Progenitor cell of endocrine pancreas (in vitro differentiated cells): ENCODE results near the gene TNFRSF14. TPM values are rescaled to one million over a fixed set of nuclear protein-coding genes. Genes with fewer than 3 reads are reported as not detected.
A peak's percentile ranks its signal among the peaks of the same experiment; 100 is the strongest.

Experiments used
- DNase-seq: peaks from one replicate; pipeline ENCODE4 v3.0.0; 2021; ENCODE audit warnings: low spot score; ENCODE audit not compliant: unreplicated experiment
- H3K27ac Mint-ChIP-seq: 2 replicates; pipeline ENCODE4 v1.8.0; 2021; ENCODE audit warnings: mild to moderate bottlenecking, moderate library complexity, mixed read lengths
- H3K27me3 Mint-ChIP-seq: 2 replicates; pipeline ENCODE4 v1.8.0; 2021; ENCODE audit warnings: mixed read lengths
- H3K36me3 Mint-ChIP-seq: 2 replicates; pipeline ENCODE4 v1.8.0; 2022; ENCODE audit warnings: mixed read lengths; ENCODE audit not compliant: insufficient read depth
- H3K4me1 Mint-ChIP-seq: 2 replicates; pipeline ENCODE4 v1.8.0; 2021; ENCODE audit warnings: low read depth, mixed read lengths
- H3K4me3 Mint-ChIP-seq: 2 replicates; pipeline ENCODE4 v1.8.0; 2021; ENCODE audit warnings: low read depth, mild to moderate bottlenecking, moderate library complexity, mixed read lengths
- H3K9me3 Mint-ChIP-seq: 2 replicates; pipeline ENCODE4 v1.8.0; 2021; ENCODE audit warnings: low read depth, mixed read lengths
- CTCF ChIP-seq: fragments of 200-600 bp; sonication (generic); IDR thresholded peaks from one replicate; pipeline ENCODE4 v1.5.0; 2021; ENCODE audit warnings: antibody characterized with exemption, mild to moderate bottlenecking; ENCODE audit not compliant: unreplicated experiment
- total RNA-seq: library from RNA; stranded (reverse); gene quantifications from 2 replicates; pipeline ENCODE4 v1.2.1, GENCODE V29; 2021

TNFRSF14 gene
- total RNA-seq, 1 donor from 2014 or later: 0.41 TPM

GRCh38 chr1:2522230-2522629 is 33.9 kb upstream of the TNFRSF14 start:
- Mint-ChIP-seq H3K4me3 (no peak overlapping the region), H3K4me1 (peaks cover 15% of the 10 kb centered on the region), H3K9me3 (no peaks in the 10 kb centered on the region), H3K27ac (no peak overlapping the region), H3K27me3 (peaks cover 5% of the 10 kb centered on the region), H3K36me3 (peaks cover 1% of the 10 kb centered on the region)
- DNase-seq: no peak
- TF ChIP-seq CTCF: no peak

DNA sequence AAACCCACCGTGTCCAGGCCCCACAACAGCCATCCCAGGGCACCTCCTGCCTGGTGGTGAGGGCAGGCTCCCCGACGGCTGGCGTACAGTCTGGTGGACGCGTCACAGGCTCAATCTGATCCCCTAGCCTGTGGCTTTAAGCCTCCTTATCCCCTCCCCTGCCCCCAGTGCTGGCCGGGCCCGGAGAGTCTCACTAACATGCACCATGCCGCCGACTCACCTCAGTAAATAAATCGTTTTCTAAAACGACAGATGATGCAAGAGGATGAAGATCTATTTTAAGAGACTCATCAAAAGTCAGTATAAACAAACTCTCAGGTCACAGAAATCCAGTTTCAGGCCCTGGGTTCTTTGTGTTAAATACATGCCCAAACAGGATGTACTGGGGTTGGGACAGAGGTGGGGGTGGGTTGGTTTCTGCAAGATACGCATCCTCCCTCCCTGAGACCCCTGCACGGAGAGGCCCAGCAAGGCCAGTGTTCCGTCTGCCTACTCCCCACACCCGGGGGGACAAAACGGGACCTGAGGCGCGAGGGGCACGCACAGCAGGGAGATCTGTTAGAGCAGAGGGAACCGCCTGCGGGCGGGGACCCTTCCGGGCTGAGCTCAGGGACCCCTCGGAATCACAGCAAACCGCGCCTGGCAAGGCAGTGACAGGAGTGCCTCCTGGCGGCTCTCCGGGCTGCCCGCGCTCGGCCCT is 32.8 kb upstream of the TNFRSF14 start:
- no peak for TF ChIP-seq CTCF
- H3K4me1 Mint-ChIP-seq: peaks cover 15% of the 10 kb centered on the region
- no peak overlapping the region for H3K27ac Mint-ChIP-seq
- H3K27me3 Mint-ChIP-seq: peaks cover 7% of the 10 kb centered on the region
- no peak overlapping the region for H3K4me3 Mint-ChIP-seq
- no peak for DNase-seq
- peaks cover 1% of the 10 kb centered on the region for H3K36me3 Mint-ChIP-seq
- H3K9me3 Mint-ChIP-seq: no peaks in the 10 kb centered on the region

DNA sequence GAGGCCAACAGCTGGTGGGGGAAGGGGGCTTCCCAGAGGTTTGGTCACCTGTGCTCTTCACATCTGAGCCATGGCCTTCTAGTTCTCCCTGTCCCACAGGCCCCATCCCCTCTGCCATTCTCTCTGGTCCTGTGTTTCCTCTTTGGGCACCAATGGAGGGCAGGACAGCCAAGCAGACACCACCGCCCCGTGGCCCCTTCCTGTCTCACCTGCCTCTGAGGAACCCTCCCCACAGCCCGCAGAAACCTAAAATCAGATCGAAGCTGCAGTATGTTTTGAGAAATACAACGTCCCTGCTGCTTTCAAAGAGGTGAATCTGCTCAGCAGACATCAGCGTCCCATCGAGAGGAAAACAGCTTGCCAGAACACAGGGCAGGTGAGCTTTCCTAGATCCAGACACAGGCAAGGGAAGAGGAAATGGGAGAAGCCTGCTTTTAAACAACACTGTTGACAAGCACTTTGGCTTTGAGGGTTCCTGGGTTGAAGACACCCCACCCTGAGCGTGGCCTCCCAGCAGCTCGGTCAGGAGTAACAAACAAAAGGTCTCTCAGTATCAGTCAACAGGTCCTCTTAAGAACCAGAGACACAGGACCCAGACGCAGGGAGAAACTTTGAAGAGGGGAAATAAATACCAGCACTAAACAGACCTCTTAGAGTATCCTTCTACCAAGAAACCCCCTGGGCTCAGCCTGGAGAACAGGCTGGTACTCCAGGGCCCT is 32.1 kb upstream of the TNFRSF14 start:
- Mint-ChIP-seq H3K4me1 (peaks cover 15% of the 10 kb centered on the region), H3K36me3 (peaks cover 1% of the 10 kb centered on the region), H3K9me3 (no peaks in the 10 kb centered on the region), H3K4me3 (peak overlapping the region; percentile 94), H3K27me3 (peaks cover 13% of the 10 kb centered on the region), H3K27ac (peak overlapping the region; percentile 69)
- DNase-seq: no peak
- TF ChIP-seq CTCF: no peak

- Mint-ChIP-seq H3K36me3 (peaks cover 1% of the 10 kb centered on the region), H3K27me3 (peaks cover 14% of the 10 kb centered on the region), H3K9me3 (no peaks in the 10 kb centered on the region), H3K4me1 (peaks cover 15% of the 10 kb centered on the region), H3K27ac (peak overlapping the region; percentile 78), H3K4me3 (peak overlapping the region; percentile 94)
- no peak for TF ChIP-seq CTCF
- DNase-seq: no peak
Observed at GRCh38 chr1:2525572-2525919, 30.6 kb upstream of the TNFRSF14 start.

DNA sequence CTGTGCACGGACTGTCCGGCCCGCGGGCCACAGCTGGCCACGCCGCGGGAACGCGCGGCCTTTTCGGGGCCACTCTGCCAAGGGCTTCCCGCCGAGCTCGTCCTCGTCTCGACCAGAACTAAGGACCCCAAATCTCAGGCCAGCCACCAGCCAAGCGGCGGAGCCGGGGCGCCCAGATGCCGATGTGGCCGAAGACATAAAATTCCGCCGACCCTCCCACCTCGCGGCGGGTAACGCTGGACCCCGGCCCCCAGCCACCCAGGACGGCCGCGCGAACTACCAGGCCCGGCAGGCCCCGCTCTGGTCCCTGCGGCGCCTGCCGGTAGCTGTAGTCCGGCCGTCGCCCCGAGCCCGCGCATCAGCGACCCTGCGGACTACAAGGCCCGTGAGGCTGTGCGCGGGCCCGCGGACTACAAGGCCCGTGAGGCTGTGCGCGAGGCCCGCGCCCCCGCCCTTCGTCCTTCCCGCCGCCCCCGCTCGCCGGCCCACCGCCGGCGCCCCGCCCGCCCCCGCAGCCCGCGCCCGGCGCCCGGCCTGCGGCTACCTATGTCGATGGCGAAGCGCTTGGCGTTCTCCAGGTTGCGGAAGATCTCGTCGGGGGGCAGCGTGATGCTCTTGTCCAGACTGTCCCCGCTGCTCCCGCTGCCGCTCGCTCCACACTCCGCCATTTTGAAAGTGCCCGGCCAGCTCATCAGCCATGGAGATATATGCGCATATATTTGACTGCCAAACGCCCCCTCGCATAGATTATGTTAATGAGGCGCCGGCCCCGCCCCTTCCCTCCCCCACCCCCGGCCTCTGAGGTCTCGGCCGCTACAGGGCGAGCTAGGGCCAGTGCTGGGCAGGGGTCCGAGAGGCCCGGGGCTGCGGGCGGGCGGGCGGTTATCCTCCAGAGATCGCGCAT is 30.0 kb upstream of the TNFRSF14 start, which contains the start of gene PANK4:
Gene PANK4 (minus strand): TSS at position 677 of the 904 bp plus-strand sequence. CDS start 9 bp downstream, at position 668.
- peaks cover 15% of the 10 kb centered on the region for H3K4me1 Mint-ChIP-seq
- peak; percentile 23 for TF ChIP-seq CTCF
- no peaks in the 10 kb centered on the region for H3K9me3 Mint-ChIP-seq
- peak; percentile 85 for DNase-seq
- H3K36me3 Mint-ChIP-seq: no peaks in the 10 kb centered on the region
- H3K27ac Mint-ChIP-seq: peak within 1 kb of the TSS; percentile 94
- peaks cover 17% of the 10 kb centered on the region for H3K27me3 Mint-ChIP-seq
- peak within 1 kb of the TSS; percentile 94 for H3K4me3 Mint-ChIP-seq
